Thyroid gland (tissue), 4 donors: ENCODE results near the gene PIN1. TPM values are rescaled to one million over a fixed set of nuclear protein-coding genes. Genes with fewer than 3 reads are reported as not detected.
"Not testable (repeated sequence)": the region's sequence is repeated elsewhere in the genome, so short reads cannot be mapped to it uniquely, and the experiment has no call there.

Experiments
- DNase-seq, 2 donors: peaks; one replicate each; pipeline ENCODE4 v3.0.0-alpha.2; 2019
- H3K27ac ChIP-seq, 3 donors: fragments of 200-600 bp; sonication (generic); 1 replicate in 2 of 3; 2 replicates in 1 of 3; pipeline ENCODE4 v1.5.1; 2016 to 2019; ENCODE audit warnings: mild to moderate bottlenecking in 1 of 3, moderate library complexity in 1 of 3
- H3K27me3 ChIP-seq: fragments of 200-600 bp; sonication (generic); one replicate; pipeline ENCODE4 v1.5.1; 2019
- H3K36me3 ChIP-seq, 2 donors: fragments of 200-600 bp; sonication (generic); one replicate each; pipeline ENCODE4 v1.5.1; 2016 to 2019
- H3K4me1 ChIP-seq, 2 donors: fragments of 200-600 bp; sonication (generic); one replicate each; pipeline ENCODE4 v1.5.1; 2017 to 2019
- H3K4me3 ChIP-seq, 3 donors: fragments of 200-600 bp; sonication (generic); replicated peaks in 1 of 3; 1 replicate in 2 of 3; 2 replicates in 1 of 3; pipeline ENCODE4 v1.5.1; 2016; ENCODE audit warnings: mild to moderate bottlenecking in 1 of 3
- H3K9me3 ChIP-seq: fragments of 200-600 bp; sonication (generic); one replicate; pipeline ENCODE4 v1.5.1; 2017
- CTCF ChIP-seq, 6 experiments: fragments of 200-600 bp in 3 of 6; fragments of 450-650 bp in 3 of 6; sonication (generic) in 3 of 6; IDR thresholded peaks; one replicate each; pipeline ENCODE4 v1.5.1; 2016 to 2019; ENCODE audit warnings: antibody characterized with exemption in 6 of 6, mild to moderate bottlenecking in 2 of 6, inconsistent platforms in 1 of 6, moderate library complexity in 1 of 6
- POLR2A ChIP-seq, 2 donors: fragments of 450-650 bp; IDR thresholded peaks; one replicate each; pipeline ENCODE4 v1.6.1; 2017; ENCODE audit warnings: antibody characterized with exemption in 2 of 2, mild to moderate bottlenecking in 2 of 2, moderate library complexity in 1 of 2
- WGBS, 2 donors: methylation state at CpG; one replicate each; pipeline ENCODE4 v1.1.5; 2017; 5-methylcytosine and 5-hydroxymethylcytosine counted together
- intact Hi-C: fragments of 100-400 bp; cut with DNase I; formaldehyde crosslinking; loops from one replicate; pipeline ENCODE4 v1.15.1; 2023
- total RNA-seq, 4 donors: library from RNA; depleted of rRNA; stranded (reverse); fragments of >200 nt; gene quantifications; one replicate each; pipeline ENCODE4 v1.2.3, GENCODE V29; 2016

The PIN1 gene
- 10 to 100 TPM; 50.0 to 98.0 (median 72.3) TPM for total RNA-seq

GRCh38 chr19:9834726-9835506, at the start of gene PIN1:
PIN1 (plus strand) TSS chr19:9835318; CDS start chr19:9835345, 27 bp downstream.
- Histone ChIP-seq H3K27me3 (no peaks in the 10 kb centered on the region), H3K4me1 (peaks cover 7 to 10% of the 10 kb centered on the region in 2 donors), H3K9me3 (no peaks in the 10 kb centered on the region), H3K36me3 (peaks cover 4 to 7% of the 10 kb centered on the region in 2 donors), H3K4me3 (peak within 1 kb of the TSS; percentile 58 to 88 (median 80)), H3K27ac (peak within 1 kb of the TSS in 1 of 3 donors; percentile 53)
- TF ChIP-seq CTCF (IDR thresholded peaks at IDR 0.05) (peak in 4 of 6 experiments; percentile 53 to 76 (median 63)), POLR2A (IDR thresholded peaks at IDR 0.05) (peak in 1 of 2 donors; percentile 53)
- 0% methylated on average over 14 to 17 of the region's 73 CpGs for WGBS, 2 donors
- peak; percentile 99 for DNase-seq
- intact Hi-C loops: no loop called here

GRCh38 chr19:9785367-9786331, 49.5 kb upstream of the PIN1 start:
- peak; percentile 99 for DNase-seq
- Histone ChIP-seq H3K27me3 (no peaks in the 10 kb centered on the region), H3K36me3 (no peaks in the 10 kb centered on the region), H3K9me3 (no peaks in the 10 kb centered on the region), H3K4me3 (peak overlapping the region; percentile 41 to 99 (median 53)), H3K27ac (peak overlapping the region; percentile 96 to 99 (median 98)), H3K4me1 (peaks cover 4 to 9% of the 10 kb centered on the region in 2 donors)
- peak; percentile 60 to 93 for TF ChIP-seq POLR2A (IDR thresholded peaks at IDR 0.05)
- TF ChIP-seq CTCF (IDR thresholded peaks at IDR 0.05): no peak
- WGBS, 2 donors: 2 to 3% methylated on average over 34 to 43 of the region's 74 CpGs
- intact Hi-C loops: no loop called here

- Histone ChIP-seq H3K36me3 (no peaks in the 10 kb centered on the region), H3K27me3 (no peaks in the 10 kb centered on the region), H3K9me3 (no peaks in the 10 kb centered on the region), H3K4me3 (peak overlapping the region in 1 of 3 donors; percentile 53), H3K27ac (peak overlapping the region; percentile 96 to 99 (median 98)), H3K4me1 (peaks cover 7 to 16% of the 10 kb centered on the region in 2 donors)
- intact Hi-C loops: no loop called here
- no peak for DNase-seq
- 27 to 47% methylated on average over 7 to 9 of the region's 9 CpGs for WGBS, 2 donors
- TF ChIP-seq CTCF (IDR thresholded peaks at IDR 0.05): no peak
- no peak for TF ChIP-seq POLR2A (IDR thresholded peaks at IDR 0.05)
Observed at GRCh38 chr19:9786342-9786741, 48.8 kb upstream of the PIN1 start.

- no peak for DNase-seq
- no peak overlapping the region for H3K4me3 ChIP-seq
- H3K27ac ChIP-seq: no peak overlapping the region
- intact Hi-C loops: no loop called here
- H3K4me1 ChIP-seq: peaks cover 9 to 16% of the 10 kb centered on the region in 2 donors
- 93 to 99% methylated on average over 8 of the region's 8 CpGs for WGBS, 2 donors
- H3K9me3 ChIP-seq: no peaks in the 10 kb centered on the region
- no peaks in the 10 kb centered on the region for H3K27me3 ChIP-seq
- H3K36me3 ChIP-seq: no peaks in the 10 kb centered on the region
- TF ChIP-seq POLR2A (IDR thresholded peaks at IDR 0.05) (no peak), CTCF (IDR thresholded peaks at IDR 0.05) (no peak)
Observed at GRCh38 chr19:9786819-9787218, 48.3 kb upstream of the PIN1 start.

GRCh38 chr19:9788604-9789003, 46.5 kb upstream of the PIN1 start:
- WGBS, 2 donors: 87 to 93% methylated on average over 13 of the region's 13 CpGs
- H3K27me3 ChIP-seq, H3K36me3 ChIP-seq, H3K27ac ChIP-seq, DNase-seq, intact Hi-C loops, H3K4me3 ChIP-seq, H3K9me3 ChIP-seq: not testable (repeated sequence)
- H3K4me1 ChIP-seq: peaks cover 9 to 19% of the 10 kb centered on the region in 2 donors
